ENCODE measurements around the gene FAM13A. TPM values are rescaled to one million over a fixed set of nuclear protein-coding genes. Genes with fewer than 3 reads are reported as not detected.

FAM13A gene
- total and polyA plus RNA-seq, 2 of the 4 experiments (the other 2 are of a cell fraction): 13.1 to 22.0 TPM

GRCh38 chr4:88732714-88733368, 324.1 kb downstream of the FAM13A start:
- no peak for ATAC-seq (ENCODE audit: low read depth)
- no peak for DNase-seq
- BruUV-seq (replicated peaks): no TSS peak
- H3K4ac ChIP-seq (ENCODE audit: low read depth, low read length): no peak overlapping the region
- H3K36me3 ChIP-seq (ENCODE audit: control insufficient read depth, insufficient read depth, low read length): peaks cover 38% of the 10 kb centered on the region
- H4K5ac ChIP-seq (ENCODE audit: low read depth, low read length): no peak overlapping the region
- H2BK5ac ChIP-seq (ENCODE audit: low read depth, low read length, poor library complexity, severe bottlenecking): no peak overlapping the region
- H2BK15ac ChIP-seq (ENCODE audit: low read depth, low read length): no peak overlapping the region
- POLR2A ChIA-PET (ENCODE audit: unreplicated experiment): no interaction called here
- H2AK5ac ChIP-seq (ENCODE audit: low read depth, low read length): no peak overlapping the region
- H3K4me3 ChIP-seq (ENCODE audit: insufficient read depth, low read depth, low read length): no peak overlapping the region
- intact Hi-C loops (cut with micrococcal nuclease) (no loop called here), dilution Hi-C loops (cut with HindIII; ENCODE audit: low sequenced_read_pairs, unreplicated experiment) (no loop called here), in situ Hi-C loops (cut with MboI; ENCODE audit: low sequenced_read_pairs) (no loop called here)
- no peak overlapping the region for H2AK9ac ChIP-seq (replicated peaks; ENCODE audit: low read depth, low read length, poor library complexity)
- H2AFZ ChIP-seq (replicated peaks; ENCODE audit: low read length, poor library complexity): no peak overlapping the region
- no peak overlapping the region for H3K18ac ChIP-seq (ENCODE audit: low read depth, low read length)
- H3K79me1 ChIP-seq (ENCODE audit: low read depth in 1 of 2, low read length in 2 of 2): 0 out of 4 replicates have a peak, but pooled peaks cover 0 to 7% of the 10 kb centered on the region in 2 experiments
- H4K8ac ChIP-seq (ENCODE audit: low read depth in 2 of 2, low read length in 2 of 2): no peak overlapping the region
- H2BK120ac ChIP-seq (ENCODE audit: low read depth, low read length): no peak overlapping the region
- H4K91ac ChIP-seq (ENCODE audit: insufficient read depth, low read depth, low read length): no peak overlapping the region
- H3K4me1 ChIP-seq (ENCODE audit: control insufficient read depth, insufficient read depth, low read length): peaks cover 2% of the 10 kb centered on the region; the same call in 1 of the 2 replicates
- H3K9me3 ChIP-seq (ENCODE audit: control insufficient read depth, insufficient read depth, low read length): no peaks in the 10 kb centered on the region
- H3K9ac ChIP-seq (ENCODE audit: low read depth, low read length): no peak overlapping the region
- H3K27me3 ChIP-seq (ENCODE audit: control insufficient read depth, insufficient read depth, low read length): no peaks in the 10 kb centered on the region
- WGBS, 2 experiments (ENCODE audit: extremely low coverage in 2 of 2, insufficient read length in 1 of 2): no CpG with 5 or more reads among the region's 5 CpGs
- H3K4me2 ChIP-seq (ENCODE audit: low read depth, low read length): no peak overlapping the region
- H3K14ac ChIP-seq (replicated peaks; ENCODE audit: low read depth, low read length): no peak overlapping the region
- TF ChIP-seq MAFK (IDR thresholded peaks at IDR 0.05; ENCODE audit: low read depth, low read length) (peak; percentile 27; the same call in 1 of the 2 replicates), RCOR1 (IDR thresholded peaks at IDR 0.05; ENCODE audit: insufficient replicate concordance, low read length) (no peak)
- no peaks in the 10 kb centered on the region for H4K20me1 ChIP-seq (ENCODE audit: insufficient read depth, low read length)
- H3K56ac ChIP-seq (ENCODE audit: extremely low read depth, insufficient read depth, low read length): no peak overlapping the region
- peaks cover 8% of the 10 kb centered on the region for H3K9me1 ChIP-seq (ENCODE audit: insufficient read depth, low read length)
- H2BK20ac ChIP-seq (ENCODE audit: low read depth, low read length): no peak overlapping the region
- CTCF ChIA-PET: interaction anchor here (0.6 kb wide), 1 partner anchor 376 kb away, joined by 7 read pairs; no protein-coding TSS in a partner anchor
- H3K23ac ChIP-seq (ENCODE audit: low read depth, low read length): no peak overlapping the region
- no peak overlapping the region for H3K27ac ChIP-seq (ENCODE audit: insufficient read depth, low read length)

Measured in IMR-90 (cell line).